SK-N-SH (cell line): ENCODE results near the gene WDR75. TPM values are rescaled to one million over a fixed set of nuclear protein-coding genes. Genes with fewer than 3 reads are reported as not detected.

Source experiments
- CTCF ChIA-PET: fragments of 300-600, 350-600 bp; formaldehyde crosslinking; extraction: SDS; loops from one replicate; lab custom pipeline; 2021; lab: Yijun Ruan, JAX
- POLR2A ChIA-PET: fragments of 350-600 bp; sonication (Branson Sonifier 250); formaldehyde crosslinking; extraction: SDS; loops from one replicate; lab custom pipeline; 2020; ENCODE audit warnings: antibody characterized with exemption, inconsistent platforms; lab: Yijun Ruan, JAX
- DNase-seq: peaks from one replicate; pipeline ENCODE4 v3.0.0; 2012
- H2AFZ ChIP-seq: fragments of 200-600 bp; sonication (generic); 2 replicates; pipeline ENCODE4 v1.8.1; 2016; ENCODE audit warnings: antibody characterized with exemption, mild to moderate bottlenecking, low read depth
- H3F3A ChIP-seq: fragments of 200-600 bp; sonication (generic); replicated peaks from 2 replicates; pipeline ENCODE3; 2016; ENCODE audit warnings: antibody characterized with exemption, mild to moderate bottlenecking; ENCODE audit not compliant: insufficient read depth
- H3K27ac ChIP-seq, 2 experiments: fragments of 200-500 bp in 1 of 2; fragments of 200-600 bp in 1 of 2; sonication (Bioruptor generic) in 1 of 2; sonication (generic), shearing (Covaris generic) in 1 of 2; 2 replicates each; pipeline versions ENCODE4 v1.5.1 to v1.6.1; 2014 to 2016; ENCODE audit warnings: low read depth in 2 of 2, inconsistent platforms in 1 of 2, low read length in 1 of 2, mild to moderate bottlenecking in 1 of 2, mixed read lengths in 1 of 2
- H3K27me3 ChIP-seq: fragments of 200-600 bp; sonication (generic), shearing (Covaris generic); 2 replicates; pipeline ENCODE4 v1.6.1; 2016; ENCODE audit warnings: mixed run types; ENCODE audit not compliant: insufficient read depth
- H3K36me3 ChIP-seq, 2 experiments: fragments of 200-500 bp in 1 of 2; fragments of 200-600 bp in 1 of 2; sonication (Bioruptor generic) in 1 of 2; sonication (generic) in 1 of 2; replicated peaks in 1 of 2; 2 replicates each; pipeline versions ENCODE3 to v1.5.1; 2014 to 2016; ENCODE audit warnings: low read length in 1 of 2, mild to moderate bottlenecking in 1 of 2; ENCODE audit not compliant: insufficient read depth in 2 of 2, control insufficient read depth in 1 of 2
- H3K4me1 ChIP-seq, 2 experiments: fragments of 200-500 bp in 1 of 2; fragments of 200-600 bp in 1 of 2; sonication (Bioruptor generic) in 1 of 2; sonication (generic), shearing (Covaris generic) in 1 of 2; 2 replicates each; pipeline versions ENCODE4 v1.5.1 to v1.6.1; 2014 to 2016; ENCODE audit warnings: low read depth in 1 of 2, low read length in 1 of 2, mixed run types in 1 of 2; ENCODE audit not compliant: insufficient read depth in 2 of 2, control insufficient read depth in 1 of 2
- H3K4me2 ChIP-seq: fragments of 200-600 bp; sonication (generic), shearing (Covaris generic); 2 replicates; pipeline ENCODE4 v1.6.1; 2017; ENCODE audit warnings: mixed run types
- H3K4me3 ChIP-seq, 2 experiments: fragments of 200-500 bp in 1 of 2; fragments of 200-600 bp in 1 of 2; sonication (Bioruptor generic) in 1 of 2; sonication (generic), shearing (Covaris generic) in 1 of 2; 2 replicates each; pipeline versions ENCODE4 v1.5.1 to v1.8.1; 2014 to 2016; ENCODE audit warnings: low read depth in 2 of 2, inconsistent platforms in 1 of 2, low read length in 1 of 2, mild to moderate bottlenecking in 1 of 2, mixed read lengths in 1 of 2, moderate library complexity in 1 of 2
- H3K79me2 ChIP-seq: fragments of 200-600 bp; sonication (generic); 2 replicates; pipeline ENCODE4 v1.8.1; 2017; ENCODE audit warnings: mild to moderate bottlenecking; ENCODE audit not compliant: insufficient read depth
- H3K9ac ChIP-seq: fragments of 200-600 bp; sonication (generic); 2 replicates; pipeline ENCODE4 v1.6.1; 2017; ENCODE audit warnings: mixed run types
- H3K9me2 ChIP-seq: fragments of 200-600 bp; sonication (generic); 2 replicates; pipeline ENCODE4 v1.6.1; 2017; ENCODE audit warnings: mixed run types
- H3K9me3 ChIP-seq: fragments of 200-600 bp; sonication (generic); 2 replicates; pipeline ENCODE4 v1.6.1; 2017; ENCODE audit warnings: mixed run types, mild to moderate bottlenecking, moderate library complexity
- H4K20me1 ChIP-seq: fragments of 200-600 bp; sonication (generic); 2 replicates; pipeline ENCODE4 v1.6.1; 2017; ENCODE audit warnings: mild to moderate bottlenecking, mixed run types; ENCODE audit not compliant: insufficient read depth
- CTCF ChIP-seq: fragments of 200-600 bp; sonication (generic); IDR thresholded peaks from 2 replicates; pipeline ENCODE4 v1.6.1; 2017; ENCODE audit warnings: antibody characterized with exemption, mild to moderate bottlenecking, moderate library complexity
- ELF1 ChIP-seq: IDR thresholded peaks from 2 replicates; pipeline ENCODE4 v1.4.0; 2012
- EZH2phosphoT487 ChIP-seq: fragments of 200-600 bp; sonication (generic); IDR thresholded peaks from 2 replicates; pipeline ENCODE4 v1.6.1; 2017; ENCODE audit warnings: low read depth, mixed run types, mild to moderate bottlenecking, antibody characterized with exemption, moderate library complexity, borderline replicate concordance
- FOXJ3 ChIP-seq: sonication (generic); formaldehyde crosslinking; IDR thresholded peaks from 2 replicates; pipeline ENCODE4 v1.5.1; 2020; ENCODE audit warnings: mild to moderate bottlenecking, missing genetic modification reagents
- FOXM1 ChIP-seq: IDR thresholded peaks from 2 replicates; pipeline ENCODE4 v1.4.0; 2012; ENCODE audit warnings: low read depth, mild to moderate bottlenecking
- GABPA ChIP-seq: IDR thresholded peaks from 2 replicates; pipeline ENCODE4 v1.4.0; 2012; ENCODE audit warnings: low read depth, mild to moderate bottlenecking
- GATA2 ChIP-seq: sonication (generic); formaldehyde crosslinking; IDR thresholded peaks from 2 replicates; pipeline ENCODE4 v1.5.0; 2020; ENCODE audit warnings: mild to moderate bottlenecking, missing genetic modification reagents
- JUND ChIP-seq: IDR thresholded peaks from 2 replicates; pipeline ENCODE4 v1.4.0; 2012
- NRF1 ChIP-seq: IDR thresholded peaks from 2 replicates; pipeline ENCODE4 v1.6.1; 2012; ENCODE audit warnings: low read depth, mild to moderate bottlenecking, low read length
- PBX3 ChIP-seq: IDR thresholded peaks from 2 replicates; pipeline ENCODE4; 2012
- POLR2AphosphoS5 ChIP-seq: IDR thresholded peaks from 2 replicates; pipeline ENCODE4 v1.6.1; 2012; ENCODE audit warnings: low read depth, low read length
- RCOR1 ChIP-seq: fragments of 150-350 bp; IDR thresholded peaks from 2 replicates; pipeline ENCODE4 v1.6.1; 2017; ENCODE audit warnings: antibody characterized with exemption, low read length
- SIN3A ChIP-seq: IDR thresholded peaks from 2 replicates; pipeline ENCODE4 v1.6.1; 2012; ENCODE audit warnings: low read depth, mild to moderate bottlenecking, low read length, moderate library complexity, borderline replicate concordance
- TCF12 ChIP-seq: IDR thresholded peaks from 2 replicates; pipeline ENCODE4 v1.4.0; 2012
- USF1 ChIP-seq: IDR thresholded peaks from 2 replicates; pipeline ENCODE4 v1.4.0; 2012; ENCODE audit warnings: low read depth, borderline replicate concordance
- YY1 ChIP-seq: IDR thresholded peaks from 2 replicates; pipeline ENCODE4 v1.4.0; 2012; ENCODE audit warnings: low read depth, mild to moderate bottlenecking
- ZBTB33 ChIP-seq: IDR thresholded peaks from 2 replicates; pipeline ENCODE4 v1.4.0; 2012; ENCODE audit warnings: low read depth, borderline replicate concordance
- WGBS: methylation state at CpG from one replicate; pipeline ENCODE4 v1.1.6; 2017; ENCODE audit warnings: low lambda C conversion rate; 5-methylcytosine and 5-hydroxymethylcytosine counted together
- polyA plus RNA-seq, 3 experiments: library from polyadenylated mRNA; depleted of rRNA; stranded (reverse); fragments of >200 nt; gene quantifications; 2 replicates each; pipeline ENCODE4 v1.2.3, GENCODE V29; 2012

WDR75 gene
- polyA plus RNA-seq, 1 of the 3 experiments (the other 2 are of a cell fraction) = 25.6 TPM

- no peak for DNase-seq
- H3K36me3 ChIP-seq = no peaks in the 10 kb centered on the region
- CTCF ChIA-PET = interaction anchor here (0.6 kb wide), 1 partner anchor 401 kb away, joined by 3 read pairs; no protein-coding TSS in a partner anchor
These were observed 70.7 kb downstream of the WDR75 start for GRCh38 chr2:189511960-189512319.

GRCh38 chr2:189512879-189513278 is 71.6 kb downstream of the WDR75 start:
- no peaks in the 10 kb centered on the region for H3K4me1 ChIP-seq
- POLR2A ChIA-PET = no interaction called here
- no peaks in the 10 kb centered on the region for H3K9me3 ChIP-seq

More at GRCh38 chr2:189511960-189512319, 70.7 kb downstream of the WDR75 start:
- Histone ChIP-seq H3K4me1 (no peaks in the 10 kb centered on the region), H3K4me3 (no peak overlapping the region), H3K9ac (no peak overlapping the region), H3K9me2 (no peaks in the 10 kb centered on the region), H4K20me1 (no peaks in the 10 kb centered on the region), H3K9me3 (no peaks in the 10 kb centered on the region), H3K79me2 (no peaks in the 10 kb centered on the region), H2AFZ (no peak overlapping the region), H3K27me3 (no peaks in the 10 kb centered on the region), H3F3A (peaks cover 4% of the 10 kb centered on the region), H3K27ac (no peak overlapping the region), H3K4me2 (no peak overlapping the region)
- POLR2A ChIA-PET = no interaction called here
- TF ChIP-seq JUND (no peak), CTCF (no peak), PBX3 (no peak), RCOR1 (no peak), GATA2 (CRISPR knock-in tag) (no peak), NRF1 (no peak), FOXM1 (no peak), USF1 (no peak), GABPA (no peak), YY1 (no peak), EZH2phosphoT487 (no peak), ELF1 (no peak), POLR2AphosphoS5 (no peak), FOXJ3 (CRISPR knock-in tag) (no peak)

More at GRCh38 chr2:189512879-189513278, 71.6 kb downstream of the WDR75 start:
- TF ChIP-seq TCF12 (no peak), ZBTB33 (no peak), FOXM1 (no peak), SIN3A (no peak)
- Histone ChIP-seq H4K20me1 (no peaks in the 10 kb centered on the region), H3K27me3 (no peaks in the 10 kb centered on the region), H3F3A (peaks cover 4% of the 10 kb centered on the region), H3K36me3 (no peaks in the 10 kb centered on the region), H3K9ac (no peak overlapping the region), H2AFZ (no peak overlapping the region), H3K27ac (no peak overlapping the region), H3K4me3 (no peak overlapping the region), H3K9me2 (no peaks in the 10 kb centered on the region), H3K4me2 (no peak overlapping the region), H3K79me2 (no peaks in the 10 kb centered on the region)
- DNase-seq = no peak
- CTCF ChIA-PET = no interaction called here
- WGBS = 58% methylated on average over 3 of the region's 3 CpGs
